NT2/D1 (cell line): ENCODE results near the gene EIF4E.

Source experiments
- DNase-seq: peaks from one replicate; pipeline ENCODE4 v3.0.0-alpha.2; 2011; ENCODE audit warnings: low read depth, low spot score
- H3K27me3 ChIP-seq: 2 replicates; pipeline ENCODE4 v1.6.0; 2011; ENCODE audit warnings: mild to moderate bottlenecking; ENCODE audit not compliant: insufficient read length, insufficient read depth
- H3K36me3 ChIP-seq: 2 replicates; pipeline ENCODE4 v1.6.1; 2011; ENCODE audit warnings: mild to moderate bottlenecking, low read length, mixed read lengths; ENCODE audit not compliant: insufficient read depth, insufficient read length
- H3K4me1 ChIP-seq: 2 replicates; pipeline ENCODE4 v1.5.1; 2011; ENCODE audit not compliant: insufficient read depth, insufficient read length
- H3K4me3 ChIP-seq: 2 replicates; pipeline ENCODE4 v1.5.1; 2011; ENCODE audit warnings: low read depth; ENCODE audit not compliant: insufficient read length
- H3K9ac ChIP-seq: 2 replicates; pipeline ENCODE4 v1.6.0; 2011; ENCODE audit warnings: low read depth; ENCODE audit not compliant: insufficient read length
- H3K9me3 ChIP-seq: 2 replicates; pipeline ENCODE4 v1.5.1; 2011; ENCODE audit warnings: mild to moderate bottlenecking, low read length; ENCODE audit not compliant: insufficient read depth
- SUZ12 ChIP-seq: IDR thresholded peaks from 2 replicates; pipeline ENCODE4 v1.6.1; 2011; ENCODE audit not compliant: insufficient read length, insufficient read depth; ENCODE audit errors: extremely low read depth
- YY1 ChIP-seq: IDR thresholded peaks from 2 replicates; pipeline ENCODE4 v1.6.1; 2011; ENCODE audit not compliant: insufficient read length, insufficient read depth
- ZNF274 ChIP-seq: IDR thresholded peaks from 2 replicates; pipeline ENCODE4 v1.6.1; 2011; ENCODE audit warnings: mild to moderate bottlenecking, low read depth, low read length

Gene EIF4E

DNA sequence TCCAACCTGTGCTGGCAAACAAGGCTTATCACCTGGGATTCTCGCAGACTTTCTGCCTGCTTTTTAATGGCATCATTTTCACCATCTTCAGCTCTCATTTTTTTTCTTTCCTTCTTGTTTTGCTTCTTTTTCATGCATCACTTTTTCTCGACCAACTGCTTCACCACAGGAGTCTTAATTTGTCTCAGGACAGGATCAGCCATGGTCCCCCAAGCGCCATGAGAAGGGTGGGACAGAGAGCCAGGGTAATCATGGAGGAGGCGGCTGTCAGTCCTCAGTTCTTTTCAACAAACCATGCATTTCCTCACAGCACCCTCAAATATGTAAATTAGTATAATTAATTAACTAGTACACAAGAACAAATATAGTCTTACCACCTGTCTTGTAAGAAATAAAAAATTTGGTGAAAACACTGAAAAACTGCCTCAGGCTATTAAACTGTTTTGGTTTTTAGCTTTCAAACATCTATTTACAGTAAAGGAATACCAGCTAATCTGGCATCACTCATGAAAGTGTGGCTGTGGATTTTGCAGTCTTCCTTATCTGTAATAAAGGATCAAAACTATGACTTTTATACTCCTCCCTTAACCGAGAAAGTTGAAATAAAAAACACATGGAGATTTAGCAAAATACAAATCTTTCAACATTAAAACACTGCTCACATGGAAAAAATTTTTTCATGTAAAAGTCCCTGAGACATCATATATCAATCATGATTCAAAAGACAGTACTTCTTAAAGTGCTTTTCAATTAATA lies 19.1 kb downstream of the EIF4E start:
- H3K4me3 ChIP-seq, result no peak overlapping the region
- H3K9me3 ChIP-seq, result no peaks in the 10 kb centered on the region
- H3K4me1 ChIP-seq, result no peaks in the 10 kb centered on the region
- DNase-seq, result no peak
- H3K27me3 ChIP-seq, result no peaks in the 10 kb centered on the region
- TF ChIP-seq SUZ12 (no peak), ZNF274 (no peak), YY1 (no peak)
- peaks cover 11% of the 10 kb centered on the region for H3K36me3 ChIP-seq
- no peak overlapping the region for H3K9ac ChIP-seq

GRCh38 chr4:98908703-98909262 lies 20.1 kb downstream of the EIF4E start:
- DNase-seq, result no peak
- H3K4me3 ChIP-seq, result no peak overlapping the region
- no peaks in the 10 kb centered on the region for H3K9me3 ChIP-seq
- no peaks in the 10 kb centered on the region for H3K4me1 ChIP-seq
- no peaks in the 10 kb centered on the region for H3K27me3 ChIP-seq
- peaks cover 11% of the 10 kb centered on the region for H3K36me3 ChIP-seq
- no peak for TF ChIP-seq ZNF274
- no peak for TF ChIP-seq YY1
- no peak for TF ChIP-seq SUZ12
- no peak overlapping the region for H3K9ac ChIP-seq

DNA sequence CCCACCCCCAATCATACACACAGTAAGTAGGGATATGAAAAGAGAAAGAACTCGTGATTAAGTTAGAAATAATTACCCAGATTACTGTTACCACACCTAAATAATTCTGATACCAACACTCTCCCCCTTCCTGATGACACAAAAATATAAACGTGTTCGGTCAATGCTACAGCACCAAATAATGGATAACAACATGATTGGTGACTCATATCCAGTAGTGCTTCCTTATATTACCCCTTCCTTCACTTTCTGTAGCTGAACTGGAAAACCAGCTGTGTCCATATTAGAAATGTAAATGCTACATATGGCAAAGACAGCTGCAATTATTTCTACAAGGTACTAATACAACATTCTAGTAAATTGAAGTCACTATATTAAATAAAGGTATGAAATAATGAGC lies 20.8 kb downstream of the EIF4E start:
- TF ChIP-seq YY1 (no peak), ZNF274 (no peak), SUZ12 (no peak)
- H3K27me3 ChIP-seq, result no peaks in the 10 kb centered on the region
- no peaks in the 10 kb centered on the region for H3K4me1 ChIP-seq
- H3K9ac ChIP-seq, result no peak overlapping the region
- no peak overlapping the region for H3K4me3 ChIP-seq
- H3K36me3 ChIP-seq, result peaks cover 8% of the 10 kb centered on the region
- H3K9me3 ChIP-seq, result no peaks in the 10 kb centered on the region
- no peak for DNase-seq

- H3K4me3 ChIP-seq, result no peak overlapping the region
- H3K4me1 ChIP-seq, result no peaks in the 10 kb centered on the region
- TF ChIP-seq SUZ12 (no peak), ZNF274 (no peak), YY1 (no peak)
- no peaks in the 10 kb centered on the region for H3K9me3 ChIP-seq
- no peak overlapping the region for H3K9ac ChIP-seq
- no peaks in the 10 kb centered on the region for H3K27me3 ChIP-seq
- peaks cover 20% of the 10 kb centered on the region for H3K36me3 ChIP-seq
- DNase-seq, result no peak
Observed at GRCh38 chr4:98905839-98906238, 23.1 kb downstream of the EIF4E start.

DNA sequence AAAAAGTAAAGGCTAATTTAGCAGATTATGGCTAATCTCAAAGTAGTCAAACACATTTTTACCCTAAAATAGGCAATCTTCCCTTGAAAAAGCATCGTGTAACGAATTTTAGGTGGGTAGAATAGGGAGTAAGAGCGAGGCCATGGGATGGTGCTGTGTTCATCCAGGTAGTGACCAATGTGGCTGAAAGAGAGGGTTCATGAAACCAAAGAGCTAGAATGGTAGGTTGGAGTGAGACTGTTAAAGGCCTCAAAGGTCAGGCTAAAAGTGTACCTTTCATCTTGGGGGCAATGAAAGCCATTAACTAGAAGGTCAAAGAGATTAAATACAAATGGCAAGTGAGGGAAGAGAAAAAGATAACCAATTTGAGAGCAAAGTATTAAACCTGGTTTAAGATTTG lies 23.6 kb downstream of the EIF4E start:
- Histone ChIP-seq H3K9ac (no peak overlapping the region), H3K4me3 (no peak overlapping the region), H3K4me1 (no peaks in the 10 kb centered on the region), H3K9me3 (no peaks in the 10 kb centered on the region), H3K36me3 (peaks cover 24% of the 10 kb centered on the region), H3K27me3 (no peaks in the 10 kb centered on the region)
- no peak for DNase-seq
- TF ChIP-seq SUZ12 (no peak), ZNF274 (no peak), YY1 (no peak)

GRCh38 chr4:98903963-98904362 lies 25.0 kb downstream of the EIF4E start:
- DNase-seq, result no peak
- no peaks in the 10 kb centered on the region for H3K27me3 ChIP-seq
- H3K9me3 ChIP-seq, result no peaks in the 10 kb centered on the region
- H3K9ac ChIP-seq, result no peak overlapping the region
- TF ChIP-seq SUZ12, result no peak
- no peak overlapping the region for H3K4me3 ChIP-seq
- H3K36me3 ChIP-seq, result peaks cover 26% of the 10 kb centered on the region
- no peaks in the 10 kb centered on the region for H3K4me1 ChIP-seq

DNA sequence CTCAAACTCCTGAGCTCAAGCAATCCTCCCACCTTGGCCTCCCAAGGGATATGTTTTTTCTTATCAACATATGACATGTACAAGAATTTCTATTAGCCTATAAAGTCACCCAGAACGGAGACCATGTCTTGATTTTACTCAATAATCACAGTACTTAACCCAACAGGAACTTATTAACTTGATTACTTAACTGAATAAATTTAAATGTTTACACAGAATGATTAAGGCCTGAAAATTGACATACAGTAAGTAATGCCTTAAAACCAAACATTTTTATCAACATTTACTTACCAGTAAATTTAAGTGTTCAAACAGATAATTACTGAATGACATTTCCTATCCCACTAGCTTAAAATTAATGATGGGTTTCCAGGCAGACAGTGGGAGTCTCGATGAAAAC lies 25.4 kb downstream of the EIF4E start:
- no peaks in the 10 kb centered on the region for H3K4me1 ChIP-seq
- H3K4me3 ChIP-seq, result no peak overlapping the region
- no peak overlapping the region for H3K9ac ChIP-seq
- H3K9me3 ChIP-seq, result no peaks in the 10 kb centered on the region
- H3K27me3 ChIP-seq, result no peaks in the 10 kb centered on the region
- DNase-seq, result no peak
- peaks cover 26% of the 10 kb centered on the region for H3K36me3 ChIP-seq
- no peak for TF ChIP-seq SUZ12
- no peak for TF ChIP-seq YY1
- TF ChIP-seq ZNF274, result no peak
